Left lung (tissue), 10 donors: ENCODE results near the gene PAX2. TPM values are rescaled to one million over a fixed set of nuclear protein-coding genes. Genes with fewer than 3 reads are reported as not detected.

Source experiments
- ATAC-seq: fragments of 200-7000 bp; cut with Tn5 transposase; one replicate; pipeline ENCODE4 v1.9.1; 2020; ENCODE audit warnings: moderate library complexity
- DNase-seq, 4 donors: peaks; one replicate each; pipeline ENCODE4 v3.0.0-alpha.2; 2013 to 2020
- H3K27ac ChIP-seq, 2 donors: fragments of 200-600 bp; sonication (generic) in 1 of 2; one replicate each; pipeline versions ENCODE4 v1.5.0 to v1.8.0; 2020 to 2021
- H3K27me3 ChIP-seq, 2 donors: fragments of 200-600 bp; sonication (generic) in 1 of 2; one replicate each; pipeline versions ENCODE4 v1.5.0 to v1.8.0; 2020 to 2021
- H3K36me3 ChIP-seq, 2 donors: fragments of 200-600 bp; sonication (generic) in 1 of 2; one replicate each; pipeline versions ENCODE4 v1.5.0 to v1.8.0; 2020 to 2021
- H3K4me1 ChIP-seq, 2 donors: fragments of 200-600 bp; one replicate each; pipeline ENCODE4 v1.8.0; 2021
- H3K4me3 ChIP-seq, 2 donors: fragments of 200-600 bp; sonication (generic) in 1 of 2; one replicate each; pipeline versions ENCODE4 v1.5.0 to v1.8.0; 2020 to 2021; ENCODE audit warnings: mild to moderate bottlenecking in 1 of 2
- H3K9me3 ChIP-seq, 2 donors: fragments of 200-600 bp; sonication (generic) in 1 of 2; one replicate each; pipeline versions ENCODE4 v1.5.0 to v1.8.0; 2020 to 2021
- CTCF ChIP-seq, 2 donors: fragments of 200-600 bp; sonication (generic) in 1 of 2; IDR thresholded peaks; one replicate each; pipeline versions ENCODE4 v1.5.0 to v1.8.0; 2021; ENCODE audit warnings: antibody characterized with exemption in 2 of 2
- intact Hi-C, 2 donors: fragments of 100-400 bp; cut with DNase I; formaldehyde crosslinking; loops; one replicate each; pipeline versions ENCODE4 v1.11.2 to v1.14.2; 2022
- polyA plus RNA-seq, 6 donors: library from polyadenylated mRNA; unstranded; fragments of 120-200 nt; gene quantifications; one replicate each; pipeline ENCODE4 v1.2.1, GENCODE V29; 2013; ENCODE audit not compliant: insufficient read length in 6 of 6
- total RNA-seq, 2 donors: library from RNA; stranded (reverse); fragmentation: NEBNext Ultra II Directional; extraction: Animal tissue kit (Norgen Biotek cat#: 25700); gene quantifications; one replicate each; pipeline ENCODE4 v1.2.1, GENCODE V29; 2021
- donor health status: DM: no; HTN: yes; CAD: no.
- donor health status: DM: no; HTN: no; CAD: no.

The PAX2 gene
- total and polyA plus RNA-seq, 8 donors = 0.18 to 1.2 (median 0.47) TPM; not detected in 3

- no peak overlapping the region for H3K4me3 ChIP-seq
- intact Hi-C loops = no loop called here
- ATAC-seq = no peak
- H3K27ac ChIP-seq = no peak overlapping the region
- H3K4me1 ChIP-seq = no peaks in the 10 kb centered on the region
- no peak for TF ChIP-seq CTCF (IDR thresholded peaks at IDR 0.05)
- no peaks in the 10 kb centered on the region for H3K9me3 ChIP-seq
- no peak for DNase-seq
- H3K27me3 ChIP-seq = peaks cover 3 to 78% of the 10 kb centered on the region in 2 donors
- no peaks in the 10 kb centered on the region for H3K36me3 ChIP-seq
Observed at GRCh38 chr10:100866010-100866409, 120.6 kb downstream of the PAX2 start.

GRCh38 chr10:100866575-100867098 lies 121.3 kb downstream of the PAX2 start:
- ATAC-seq = no peak
- H3K36me3 ChIP-seq = no peaks in the 10 kb centered on the region
- intact Hi-C loops = no loop called here
- H3K4me3 ChIP-seq = no peak overlapping the region
- DNase-seq = no peak
- H3K27me3 ChIP-seq = peaks cover 3 to 72% of the 10 kb centered on the region in 2 donors
- TF ChIP-seq CTCF (IDR thresholded peaks at IDR 0.05) = no peak
- H3K27ac ChIP-seq = no peak overlapping the region
- no peaks in the 10 kb centered on the region for H3K4me1 ChIP-seq
- H3K9me3 ChIP-seq = no peaks in the 10 kb centered on the region

- TF ChIP-seq CTCF (IDR thresholded peaks at IDR 0.05) = no peak
- H3K4me1 ChIP-seq = no peaks in the 10 kb centered on the region
- no peak for ATAC-seq
- no peak overlapping the region for H3K4me3 ChIP-seq
- H3K27me3 ChIP-seq = peaks cover 3 to 64% of the 10 kb centered on the region in 2 donors
- H3K36me3 ChIP-seq = no peaks in the 10 kb centered on the region
- intact Hi-C loops = no loop called here
- no peak overlapping the region for H3K27ac ChIP-seq
- no peaks in the 10 kb centered on the region for H3K9me3 ChIP-seq
- DNase-seq = no peak
Observed at GRCh38 chr10:100867261-100867963, 122.0 kb downstream of the PAX2 start.

GRCh38 chr10:100868382-100868781 lies 123.0 kb downstream of the PAX2 start:
- H3K36me3 ChIP-seq = no peaks in the 10 kb centered on the region
- DNase-seq (no peak), ATAC-seq (no peak)
- peaks cover 3 to 62% of the 10 kb centered on the region in 2 donors for H3K27me3 ChIP-seq
- no peaks in the 10 kb centered on the region for H3K4me1 ChIP-seq
- intact Hi-C loops = no loop called here
- H3K9me3 ChIP-seq = no peaks in the 10 kb centered on the region
- H3K27ac ChIP-seq = no peak overlapping the region
- no peak overlapping the region for H3K4me3 ChIP-seq
- TF ChIP-seq CTCF (IDR thresholded peaks at IDR 0.05) = no peak

- H3K27me3 ChIP-seq = peaks cover 3 to 64% of the 10 kb centered on the region in 2 donors
- ATAC-seq (no peak), DNase-seq (no peak)
- no peak overlapping the region for H3K27ac ChIP-seq
- TF ChIP-seq CTCF (IDR thresholded peaks at IDR 0.05) = no peak
- no peaks in the 10 kb centered on the region for H3K9me3 ChIP-seq
- H3K4me3 ChIP-seq = no peak overlapping the region
- H3K36me3 ChIP-seq = no peaks in the 10 kb centered on the region
- H3K4me1 ChIP-seq = no peaks in the 10 kb centered on the region
- intact Hi-C loops = no loop called here
Observed at GRCh38 chr10:100869399-100869798, 124.0 kb downstream of the PAX2 start.
